Measurements from ENCODE around the gene ATG16L1.

GRCh38 chr2:233258211-233258610 lies 6.7 kb downstream of the ATG16L1 start:
- no peak for TF ChIP-seq CTCF (conservative IDR thresholded peaks at IDR 0.05; ENCODE audit: low read depth, low read length)
- TF ChIP-seq POLR2A (IDR thresholded peaks at IDR 0.05; ENCODE audit: low read depth, low read length) = no peak
- TF ChIP-seq MAZ (IDR thresholded peaks at IDR 0.05; ENCODE audit: borderline replicate concordance, low read depth, low read length) = no peak
- TF ChIP-seq MAFK (IDR thresholded peaks at IDR 0.05; ENCODE audit: low read depth, low read length) = no peak
- TF ChIP-seq RAD21 (IDR thresholded peaks at IDR 0.05; ENCODE audit: low read length) = no peak
- TF ChIP-seq FOS (IDR thresholded peaks at IDR 0.05; ENCODE audit: low read depth, low read length) = no peak
- TF ChIP-seq CEBPB (IDR thresholded peaks at IDR 0.05; ENCODE audit: low read depth, low read length) = no peak
- TF ChIP-seq BHLHE40 (IDR thresholded peaks at IDR 0.05; ENCODE audit: low read depth, low read length) = no peak
- no peak for TF ChIP-seq SMC3 (IDR thresholded peaks at IDR 0.05; ENCODE audit: low read depth, low read length)
- no peak for TF ChIP-seq ELK1 (IDR thresholded peaks at IDR 0.05; ENCODE audit: borderline replicate concordance, low read depth, low read length)
- no peak for TF ChIP-seq RFX5 (IDR thresholded peaks at IDR 0.05; ENCODE audit: low read depth, low read length)

Data from IMR-90 (cell line).